A204.1 (cell line): ENCODE data around the gene ZNF256.

Experiments used
- FAIRE-seq: peaks from 2 replicates; lab custom pipeline; 2012; peaks lifted over from hg19 to GRCh38; lab: Jason Lieb, UNC

The ZNF256 gene

GRCh38 chr19:57947419-57948134 is at the start of gene ZNF256:
Gene ZNF256, minus strand, starts transcription at chr19:57947706. Its CDS starts 232 bp downstream, at chr19:57947474.
- peak; percentile 98 for FAIRE-seq

GRCh38 chr19:57992841-57993240 is 45.3 kb upstream of the ZNF256 start:
- no peak for FAIRE-seq

- FAIRE-seq: no peak
Measured at GRCh38 chr19:57978586-57979289, 31.2 kb upstream of the ZNF256 start.

DNA sequence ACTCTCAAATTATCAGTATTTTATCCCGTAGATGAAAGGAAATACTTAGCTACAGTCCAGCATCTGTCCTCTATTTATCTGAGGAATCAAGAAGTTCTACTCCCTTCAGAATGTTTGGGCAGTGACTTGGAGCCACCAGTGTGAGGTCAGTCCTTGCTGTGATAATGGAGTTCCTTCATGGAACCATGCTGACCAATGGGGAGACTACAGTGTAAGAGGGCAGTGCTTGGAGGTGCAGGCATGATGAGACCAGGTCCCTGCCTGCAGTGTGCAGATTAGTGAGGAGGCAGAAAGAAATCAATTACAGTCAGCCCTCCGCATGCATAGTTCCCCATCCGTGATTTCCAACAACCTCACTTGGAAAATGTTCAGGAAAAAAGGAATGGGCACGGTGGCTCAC is 26.9 kb upstream of the ZNF256 start, which contains the start of gene C19orf18:
Gene C19orf18, minus strand, starts transcription at position 101 of the 400 bp plus-strand sequence. CDS start 102 bp downstream, outside the sequence.
- no peak for FAIRE-seq

- no peak for FAIRE-seq
Measured at GRCh38 chr19:57964761-57965160, 17.3 kb upstream of the ZNF256 start.

- no peak for FAIRE-seq
Measured at GRCh38 chr19:57961785-57962184, 14.3 kb upstream of the ZNF256 start.

- no peak for FAIRE-seq
Measured at GRCh38 chr19:57954996-57955395, 7.5 kb upstream of the ZNF256 start.

GRCh38 chr19:57949702-57950101 is 2.2 kb upstream of the ZNF256 start:
- no peak for FAIRE-seq

GRCh38 chr19:57949296-57949695 is 1.8 kb upstream of the ZNF256 start:
- no peak for FAIRE-seq

DNA sequence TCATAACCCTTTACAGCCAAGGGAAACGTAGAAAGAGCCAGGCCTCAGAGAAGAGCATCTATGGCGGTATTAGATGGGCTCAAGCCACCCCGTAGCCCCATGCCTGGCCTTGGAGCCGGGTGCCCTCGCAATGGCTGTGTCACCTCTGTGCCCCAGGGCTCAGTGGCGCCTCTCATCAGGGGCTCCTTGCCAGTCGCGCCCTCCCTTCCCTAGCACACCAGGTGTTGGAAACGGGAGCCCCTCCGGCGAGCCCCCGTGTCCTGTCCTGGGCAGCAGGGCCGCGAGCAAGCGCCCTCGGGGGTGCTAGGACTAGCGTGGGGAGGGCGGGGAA is 453 bp downstream of the ZNF256 start:
- FAIRE-seq: no peak

DNA sequence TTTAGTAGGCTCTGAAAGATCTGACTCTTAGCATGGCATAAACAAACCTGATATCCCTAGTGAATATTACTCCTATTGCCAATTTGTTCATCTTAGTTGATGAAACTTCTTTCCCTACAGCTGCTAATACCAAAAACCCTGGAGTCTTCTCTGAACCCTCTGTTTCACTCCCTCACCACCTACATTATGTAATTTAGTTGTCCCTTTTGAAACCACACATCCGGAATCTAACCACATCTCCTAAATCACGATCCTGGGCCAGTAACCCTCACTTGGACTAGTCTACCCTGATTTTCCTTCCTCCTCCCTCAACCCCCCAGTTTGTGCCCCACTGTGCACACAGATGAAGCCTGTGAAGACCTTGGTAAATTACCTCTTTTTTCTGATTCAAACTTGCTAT is 1.2 kb downstream of the ZNF256 start:
- no peak for FAIRE-seq

GRCh38 chr19:57941593-57941992 is 5.9 kb downstream of the ZNF256 start:
- FAIRE-seq: no peak

DNA sequence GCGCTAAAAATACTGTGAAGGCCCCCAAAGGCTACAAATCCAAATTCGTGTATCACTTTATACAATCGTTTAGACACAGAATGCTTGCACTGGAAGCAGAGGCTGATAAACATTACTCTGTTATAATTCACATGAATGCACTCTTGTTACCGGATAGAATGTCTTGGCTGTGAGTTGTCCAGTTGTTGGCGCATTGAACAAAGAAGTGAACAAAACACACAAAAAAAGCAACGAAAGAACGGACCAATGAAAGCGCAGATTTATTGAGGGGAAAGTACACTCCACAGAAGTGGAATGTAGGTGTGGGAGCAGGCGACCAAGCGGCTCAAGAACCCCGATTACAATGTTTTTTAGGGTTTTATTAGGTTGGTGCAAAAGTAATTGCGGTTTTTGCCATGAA is 11.8 kb downstream of the ZNF256 start:
- no peak for FAIRE-seq

DNA sequence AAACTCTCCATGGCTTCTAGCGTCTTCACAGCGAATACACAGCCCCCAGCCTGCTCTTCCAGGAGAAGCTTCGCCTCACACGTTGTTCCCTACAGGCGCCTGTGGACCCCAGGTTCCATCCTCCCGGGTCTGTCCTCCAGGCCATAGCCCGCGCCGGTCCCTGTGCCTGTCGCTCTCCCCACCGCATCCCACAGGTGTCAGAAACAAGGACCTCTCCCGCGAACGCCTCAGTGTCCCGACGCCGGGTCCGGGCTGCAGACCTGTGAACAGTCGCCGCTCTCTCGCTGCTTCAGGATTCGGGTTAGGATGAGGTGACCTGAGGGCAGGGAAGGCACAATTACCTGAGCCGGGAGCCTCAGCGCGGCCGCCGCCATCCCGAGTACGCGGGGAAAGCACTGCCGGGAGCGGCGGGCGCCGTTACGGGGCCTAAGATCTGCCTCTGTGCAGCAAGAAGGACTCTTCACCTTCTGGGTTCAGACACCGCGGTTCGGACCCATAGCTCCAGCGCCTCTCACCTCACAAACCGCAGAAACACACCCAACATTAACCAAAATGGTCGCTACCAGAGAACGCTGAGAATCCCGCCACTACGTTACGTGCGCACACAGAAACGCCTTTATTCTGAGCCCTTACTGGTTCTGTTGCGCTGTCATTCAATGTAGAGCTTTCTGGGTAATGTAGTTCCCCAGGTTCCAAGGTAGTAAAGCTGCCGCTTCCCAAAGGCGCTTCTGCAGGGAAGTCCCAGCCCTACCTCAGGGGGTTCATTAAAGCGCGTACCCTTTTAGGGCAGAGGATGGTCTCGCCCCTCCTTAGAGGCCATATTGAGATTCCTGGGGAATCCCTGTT is 12.5 kb downstream of the ZNF256 start, which contains the start of gene ZNF418:
Gene ZNF418, minus strand, starts transcription at position 583 of the 846 bp plus-strand sequence. CDS start 1,580 bp downstream, outside the sequence.
- FAIRE-seq: no peak

DNA sequence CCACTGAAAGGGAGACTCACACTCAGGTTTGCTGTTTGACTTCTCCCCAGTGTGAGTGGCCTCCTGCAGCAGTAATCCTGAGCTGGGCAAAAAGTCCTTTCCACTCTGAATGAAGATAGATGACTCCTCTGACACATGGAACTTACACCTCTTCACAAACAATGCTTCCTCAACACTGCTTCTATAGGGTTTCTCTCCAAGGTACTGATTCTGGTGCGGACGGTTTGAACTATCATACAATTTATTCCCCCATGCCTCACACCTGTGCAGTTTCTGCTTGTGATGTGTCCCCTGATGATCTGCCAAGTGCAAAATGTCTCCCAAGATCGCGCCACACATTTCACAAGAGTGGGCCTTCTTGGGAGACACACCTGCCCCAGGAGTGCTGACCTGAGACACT is 19.9 kb downstream of the ZNF256 start:
- FAIRE-seq: no peak

DNA sequence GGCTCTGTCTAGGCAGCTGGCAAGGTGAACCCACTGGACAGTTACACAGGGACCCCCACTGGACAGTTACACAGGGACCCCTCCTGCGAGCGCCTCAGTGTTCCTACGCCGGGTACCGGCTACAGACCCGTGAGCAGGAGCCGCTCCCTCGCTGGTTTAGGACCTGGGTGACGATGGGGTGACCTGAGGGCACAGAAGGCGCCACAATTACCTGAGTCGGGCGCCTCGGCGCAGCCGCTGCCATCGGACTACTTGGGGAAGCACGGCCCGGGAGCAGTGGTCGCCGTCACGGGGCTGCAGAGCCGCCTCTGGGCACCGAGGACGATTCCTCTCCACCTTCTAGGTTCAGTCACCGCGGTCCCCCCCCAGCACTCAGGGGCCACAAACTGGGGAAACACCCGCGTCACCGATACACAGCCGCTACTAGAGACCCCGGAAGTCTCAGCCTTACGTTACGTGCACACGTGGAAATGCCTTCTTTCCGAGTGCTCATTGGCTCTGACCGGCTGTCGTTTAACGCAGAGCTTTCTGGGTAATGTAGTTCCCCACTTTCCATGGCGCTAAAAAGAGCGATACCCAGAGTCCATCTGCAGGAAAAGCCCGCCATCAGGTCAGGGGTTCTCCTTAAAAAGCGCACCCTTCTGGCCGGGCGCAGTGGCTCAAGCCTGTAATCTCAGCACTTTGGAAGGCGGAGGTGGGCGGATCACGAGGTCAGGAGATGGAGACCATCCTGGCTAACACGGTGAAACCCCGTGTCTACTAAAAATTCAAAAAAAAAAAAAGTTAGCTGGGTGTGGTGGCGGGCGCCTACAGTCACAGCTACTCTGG is 31.1 kb downstream of the ZNF256 start, which contains the start of gene ZNF417:
Gene ZNF417, minus strand, starts transcription at position 425 of the 828 bp plus-strand sequence. Its CDS starts 181 bp downstream, at position 244.
- FAIRE-seq: peak; percentile 90

DNA sequence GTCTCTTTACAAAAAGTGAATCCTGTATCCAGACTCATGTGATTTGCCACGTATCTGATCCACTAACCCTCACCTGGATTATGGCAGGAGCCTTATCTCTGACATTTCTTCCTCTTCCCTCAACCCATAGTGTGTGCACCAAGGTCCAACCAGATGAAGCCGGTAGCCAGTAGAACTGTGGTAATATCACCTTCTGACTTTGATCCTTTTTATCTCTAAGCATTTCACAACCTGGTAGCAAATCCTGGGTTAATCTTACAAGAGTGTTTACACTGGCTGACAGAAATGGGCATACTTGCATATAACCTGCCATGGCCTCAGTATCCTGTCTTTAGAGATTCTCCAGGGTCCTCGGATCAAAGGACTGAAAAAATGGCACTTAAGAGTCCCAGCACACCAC is 33.0 kb downstream of the ZNF256 start:
- no peak for FAIRE-seq

GRCh38 chr19:57907394-57907793 is 40.1 kb downstream of the ZNF256 start:
- no peak for FAIRE-seq

- no peak for FAIRE-seq
Measured at GRCh38 chr19:57905258-57905657, 42.2 kb downstream of the ZNF256 start.

DNA sequence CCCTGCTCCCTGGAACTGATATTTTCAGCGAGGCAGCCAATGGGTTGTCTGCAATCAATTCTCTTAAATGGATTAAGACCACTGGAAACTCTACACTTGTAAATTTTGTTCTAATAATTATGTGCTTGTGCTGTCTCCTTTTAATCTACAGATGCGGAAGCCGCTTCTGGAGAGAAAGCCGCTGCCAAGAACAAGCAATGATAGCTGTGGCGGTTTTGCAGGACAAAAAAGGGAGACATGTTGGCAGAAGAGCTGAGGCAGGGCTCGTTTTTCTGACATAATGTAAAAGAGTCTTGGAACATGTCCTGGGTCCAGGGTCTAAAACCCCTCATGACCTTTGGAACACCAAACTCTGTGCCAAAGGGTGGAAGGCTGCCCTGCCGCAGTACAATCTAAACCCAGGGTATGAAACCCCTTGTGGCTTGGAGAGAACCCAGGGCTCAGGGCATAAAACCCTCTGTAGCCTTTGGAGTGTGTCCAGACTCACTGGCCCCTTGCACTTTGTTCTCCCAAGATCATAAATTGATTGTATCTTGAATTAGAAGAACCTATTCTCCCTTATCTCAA is 43.8 kb downstream of the ZNF256 start:
- no peak for FAIRE-seq

- FAIRE-seq: no peak
Measured at GRCh38 chr19:57900311-57900710, 47.2 kb downstream of the ZNF256 start.
